HG02943 (cell line): ENCODE results near the gene LHX8.
"Not testable (repeated sequence)": the region's sequence is repeated elsewhere in the genome, so short reads cannot be mapped to it uniquely, and the experiment has no call there.

ENCODE experiments used
- ATAC-seq: cut with Tn5 transposase; IDR thresholded peaks from one replicate; pipeline ENCODE4 v1.9.1; 2021; ENCODE audit warnings: mild to moderate bottlenecking, low read depth, moderate library complexity; ENCODE audit not compliant: unreplicated experiment

The LHX8 gene

DNA sequence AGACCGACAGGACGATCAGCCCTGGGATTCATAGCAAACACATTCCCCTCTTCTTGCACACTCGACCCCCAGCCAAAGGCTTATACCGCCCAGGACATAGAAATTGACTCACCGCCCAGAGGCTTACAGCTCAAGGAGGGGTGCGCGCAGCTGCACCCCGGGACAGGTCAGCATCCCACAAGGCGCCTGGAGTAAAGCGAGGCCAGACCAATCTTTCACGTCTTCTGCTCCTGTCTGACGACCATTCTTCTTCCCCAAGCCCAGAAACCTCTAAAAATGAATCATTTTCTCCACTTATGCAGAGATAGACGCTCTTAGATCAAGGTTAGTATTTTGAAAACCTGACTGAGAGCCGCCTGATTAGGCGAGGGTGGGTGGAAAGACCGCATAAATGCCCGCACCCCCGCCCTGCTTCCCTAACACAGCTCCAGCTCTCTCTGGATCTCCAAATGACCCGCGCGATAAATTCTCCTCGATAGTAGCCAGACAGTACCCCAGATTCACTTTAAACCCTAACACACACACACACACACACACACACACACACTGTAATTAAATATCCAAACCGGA, 1.9 kb upstream of the LHX8 start:
- no peak for ATAC-seq

DNA sequence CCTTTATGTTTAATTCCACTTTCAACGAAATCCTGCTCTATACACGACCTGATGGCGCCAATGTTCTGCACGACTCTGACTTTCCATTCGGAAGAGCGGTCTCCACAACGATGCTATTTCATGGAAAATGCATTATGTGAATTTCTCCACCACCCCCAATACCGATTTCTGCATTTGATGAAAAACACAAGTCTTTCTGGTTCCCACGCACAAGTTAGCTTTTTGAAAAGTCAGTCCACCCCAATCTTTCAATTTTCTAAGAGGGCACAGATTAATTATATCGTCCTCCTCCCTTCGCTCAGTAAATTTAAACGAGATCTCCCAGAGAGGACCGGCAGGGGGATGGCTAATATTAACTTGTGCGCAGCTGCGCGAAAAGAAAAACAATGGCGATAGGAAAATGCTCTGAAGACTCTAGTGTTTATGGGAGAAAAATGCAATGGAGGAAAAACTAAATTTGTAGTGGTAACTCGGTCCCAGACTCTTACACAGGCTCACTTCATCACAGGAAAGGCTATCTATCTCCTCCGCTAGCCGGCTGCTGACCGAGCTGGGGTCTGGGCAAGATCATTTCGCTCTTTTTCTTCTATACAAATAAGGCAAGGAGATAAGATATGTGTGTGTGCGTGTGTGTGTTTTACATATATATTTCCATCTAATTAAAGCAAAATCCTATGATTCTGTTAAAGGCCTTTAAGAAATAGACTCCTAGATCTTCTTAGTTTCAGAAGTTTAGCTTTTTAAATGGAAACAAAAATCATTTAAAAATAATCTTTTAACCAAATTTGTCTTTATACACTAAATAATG, 1.2 kb upstream of the LHX8 start:
- ATAC-seq, result no peak

GRCh38 chr1:75134647-75135572, 722 bp downstream of the LHX8 start:
- no peak for ATAC-seq

GRCh38 chr1:75135573-75136194, 1.5 kb downstream of the LHX8 start:
- ATAC-seq, result no peak

DNA sequence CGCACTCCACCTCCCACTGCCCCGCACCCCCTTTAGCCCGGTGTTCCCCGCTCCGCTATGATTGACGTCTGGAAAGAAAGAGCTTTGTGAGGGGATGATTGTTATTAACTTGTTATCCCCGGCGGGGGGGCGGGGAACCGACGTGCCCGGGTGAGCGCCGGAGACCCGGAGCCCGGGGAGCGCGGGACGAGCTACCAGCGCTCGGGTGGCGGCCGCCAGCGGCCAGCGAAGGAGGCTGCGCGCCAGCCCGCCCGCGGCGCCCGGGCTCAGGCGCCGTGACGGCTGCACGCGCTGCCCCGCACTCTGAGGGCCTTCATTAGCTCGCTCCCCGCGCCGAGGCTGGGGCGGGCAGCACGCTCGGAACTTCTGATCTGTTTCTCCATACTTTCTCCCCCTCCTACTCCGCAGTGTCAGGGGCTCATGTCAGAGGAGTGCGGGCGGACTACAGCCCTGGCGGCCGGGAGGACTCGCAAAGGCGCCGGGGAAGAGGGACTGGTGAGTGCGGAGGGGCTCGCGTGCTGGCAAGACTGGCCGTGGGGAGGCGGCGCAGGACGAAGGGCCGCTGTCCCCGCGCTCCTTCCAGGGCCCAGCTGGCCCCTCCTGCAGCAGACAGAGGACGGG, 2.1 kb downstream of the LHX8 start:
- no peak for ATAC-seq

DNA sequence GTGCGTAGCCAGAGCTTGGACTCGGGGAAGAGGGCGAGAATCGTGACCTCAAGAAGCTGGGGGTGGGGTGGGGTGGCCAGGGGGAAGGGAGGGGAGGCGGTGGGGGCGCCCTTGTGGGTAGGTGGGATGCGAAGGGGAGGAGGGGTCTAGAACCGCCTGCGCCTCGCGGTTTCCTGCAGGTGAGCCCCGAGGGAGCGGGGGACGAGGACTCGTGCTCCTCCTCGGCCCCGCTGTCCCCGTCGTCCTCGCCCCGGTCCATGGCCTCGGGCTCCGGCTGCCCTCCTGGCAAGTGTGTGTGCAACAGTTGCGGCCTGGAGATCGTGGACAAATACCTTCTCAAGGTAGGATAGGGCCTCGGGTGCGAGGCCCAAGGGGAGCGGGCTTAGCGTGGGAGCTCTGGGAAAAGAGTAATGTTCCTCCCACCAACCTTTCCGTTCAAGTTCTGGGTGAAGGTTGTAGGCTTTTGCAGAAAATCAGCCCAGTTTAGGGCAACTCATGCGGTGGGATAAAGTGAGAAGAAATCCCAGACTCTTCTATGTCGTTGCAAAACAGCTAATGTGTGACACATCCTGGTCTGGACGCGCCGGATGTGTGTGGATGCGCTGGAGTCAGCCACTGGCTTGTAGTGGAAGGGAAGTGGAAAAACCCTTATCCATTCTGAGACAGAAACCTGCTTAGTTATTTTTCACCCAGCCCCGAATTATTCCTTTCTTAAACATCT, 2.9 kb downstream of the LHX8 start:
- no peak for ATAC-seq

DNA sequence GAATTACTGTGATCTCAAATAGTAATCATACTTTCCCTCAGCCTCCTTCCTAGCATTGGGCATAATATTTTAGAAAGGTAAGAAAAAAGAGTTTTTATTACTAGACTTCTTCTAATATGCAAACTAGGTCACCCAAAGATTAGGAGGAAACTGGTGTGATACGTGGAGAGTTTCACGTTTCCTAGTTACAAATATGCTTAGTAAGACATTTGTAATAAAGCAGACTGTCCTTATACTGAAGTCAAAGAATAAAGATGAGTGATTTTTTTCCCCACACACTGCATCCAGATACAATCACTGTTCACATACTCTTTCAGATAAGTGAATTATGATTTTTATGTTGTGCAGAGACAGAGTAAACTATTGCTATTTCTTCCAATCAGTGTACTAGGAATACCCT, 17.9 kb downstream of the LHX8 start:
- ATAC-seq, result no peak

DNA sequence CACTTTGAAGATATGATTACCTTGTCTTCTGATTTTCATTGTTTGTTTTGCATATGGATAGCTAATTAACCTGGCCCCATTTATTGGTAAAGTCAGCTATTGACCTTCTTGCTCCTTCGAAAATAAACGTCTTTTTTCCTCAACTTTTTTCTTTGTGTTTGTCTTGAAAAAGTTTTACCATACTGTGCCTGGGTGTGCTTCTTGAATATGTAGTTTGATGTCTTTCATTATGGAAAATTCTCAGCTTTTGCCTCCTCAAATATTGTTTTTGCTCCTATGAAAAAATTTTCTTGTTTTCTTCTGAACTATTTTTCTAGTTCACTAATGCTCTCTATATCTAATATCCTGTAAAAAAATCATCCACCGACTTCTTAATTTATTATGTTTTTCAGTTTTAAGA, 25.0 kb downstream of the LHX8 start:
- ATAC-seq, result no peak

- ATAC-seq, result no peak
Observed at GRCh38 chr1:75165264-75165663, 31.1 kb downstream of the LHX8 start.

GRCh38 chr1:75166821-75167220, 32.6 kb downstream of the LHX8 start:
- no peak for ATAC-seq

DNA sequence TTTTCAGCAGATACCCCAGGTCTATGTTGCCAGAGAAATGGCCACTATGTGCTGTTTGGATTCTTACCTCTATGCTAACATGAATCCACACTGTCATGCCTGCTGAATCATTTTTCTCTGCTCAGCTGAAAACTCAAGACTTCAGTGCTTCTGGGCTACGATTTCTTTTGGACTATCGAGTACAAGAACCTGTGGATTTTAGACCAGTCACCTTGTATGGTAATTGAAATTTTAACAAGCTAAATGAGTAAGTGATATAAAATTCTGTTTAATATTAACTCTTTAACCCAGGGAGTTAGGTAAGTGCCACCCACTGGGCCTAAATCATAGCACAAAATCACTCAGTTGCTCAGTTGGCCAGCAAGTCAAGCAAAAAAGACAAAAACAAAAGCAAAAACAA, 35.8 kb downstream of the LHX8 start:
- no peak for ATAC-seq

- no peak for ATAC-seq
Observed at GRCh38 chr1:75170981-75171380, 36.8 kb downstream of the LHX8 start.

DNA sequence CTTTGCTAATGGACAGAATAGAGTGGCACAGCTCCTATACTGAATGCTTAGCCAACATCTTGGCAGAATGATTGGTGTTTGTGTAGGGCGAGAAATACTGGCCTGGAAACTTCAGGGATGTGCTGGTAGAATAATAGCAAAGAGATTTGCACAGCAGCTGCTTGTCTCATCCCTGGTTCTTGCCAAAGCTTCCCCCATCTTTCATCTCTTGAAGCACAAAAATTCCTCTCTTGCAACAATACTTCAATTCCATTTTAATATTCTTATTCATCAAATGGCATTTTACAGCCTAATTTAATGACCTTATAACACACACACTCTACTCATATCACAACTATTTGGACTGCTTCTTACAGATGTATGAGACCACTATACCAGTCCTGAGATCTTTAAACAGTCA, 37.7 kb downstream of the LHX8 start:
- ATAC-seq, result no peak

- no peak for ATAC-seq
Observed at GRCh38 chr1:75172556-75172955, 38.4 kb downstream of the LHX8 start.

DNA sequence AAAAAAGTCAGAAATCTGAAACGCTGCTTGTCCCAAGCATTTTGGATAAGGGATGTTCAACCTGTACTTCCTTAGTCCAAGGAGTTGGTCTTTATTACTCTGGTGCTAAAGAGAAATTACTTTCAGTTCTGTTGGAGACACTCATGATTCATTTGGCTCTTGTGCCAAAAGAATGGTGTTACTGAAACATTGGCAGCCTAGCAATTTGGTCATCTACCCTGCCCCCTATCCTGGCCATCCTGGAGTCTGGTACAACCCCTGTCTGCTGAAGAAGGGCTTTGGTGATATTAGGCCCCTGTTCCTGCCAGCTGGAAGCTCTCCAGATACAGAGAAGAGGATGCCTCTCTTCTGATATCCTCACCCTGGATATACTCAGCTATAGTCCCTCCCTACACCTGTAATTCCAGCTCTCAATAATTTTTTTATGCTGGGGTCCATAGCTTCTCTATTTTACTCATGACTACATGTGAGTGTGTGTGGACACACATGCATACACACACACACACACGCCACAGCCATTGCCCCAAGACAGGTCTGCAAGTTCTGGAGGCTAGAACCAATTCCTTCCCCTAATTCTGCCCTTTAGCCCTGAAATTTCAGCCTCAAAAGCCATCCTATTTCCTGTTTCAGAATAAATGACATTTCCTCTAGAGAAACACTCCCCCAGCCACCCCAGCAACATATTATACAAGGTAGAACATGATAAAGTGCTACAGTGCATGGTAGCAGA, 40.0 kb downstream of the LHX8 start:
- ATAC-seq, result no peak

- not testable (repeated sequence) for ATAC-seq
Observed at GRCh38 chr1:75181214-75181955, 47.2 kb downstream of the LHX8 start.

- no peak for ATAC-seq
Observed at GRCh38 chr1:75188892-75189291, 54.7 kb downstream of the LHX8 start.

- no peak for ATAC-seq
Observed at GRCh38 chr1:75198163-75198562, 64.0 kb downstream of the LHX8 start.
